ENCODE results near the gene SPINT4. TPM values are rescaled to one million over a fixed set of nuclear protein-coding genes. Genes with fewer than 3 reads are reported as not detected.

Gene SPINT4
- total RNA-seq, 1 donor from 2014 or later = not detected

- intact Hi-C loops (cut with micrococcal nuclease) = loop anchor here (1.0 kb wide), 6 partner anchors 142 to 453 kb away; partner anchors contain the start of gene WFDC10A
- Mint-ChIP-seq H3K36me3 (ENCODE audit: low read depth) (no peaks in the 10 kb centered on the region), H3K9me3 (no peaks in the 10 kb centered on the region), H3K4me3 (no peak overlapping the region), H3K27ac (no peak overlapping the region), H3K4me1 (ENCODE audit: low read depth) (peaks cover 6% of the 10 kb centered on the region), H3K27me3 (ENCODE audit: insufficient read depth) (peaks cover 14% of the 10 kb centered on the region)
- DNase-seq (ENCODE audit: low spot score) = peak; percentile 66
Measured at GRCh38 chr20:45771182-45771759, 49.1 kb downstream of the SPINT4 start.

DNA sequence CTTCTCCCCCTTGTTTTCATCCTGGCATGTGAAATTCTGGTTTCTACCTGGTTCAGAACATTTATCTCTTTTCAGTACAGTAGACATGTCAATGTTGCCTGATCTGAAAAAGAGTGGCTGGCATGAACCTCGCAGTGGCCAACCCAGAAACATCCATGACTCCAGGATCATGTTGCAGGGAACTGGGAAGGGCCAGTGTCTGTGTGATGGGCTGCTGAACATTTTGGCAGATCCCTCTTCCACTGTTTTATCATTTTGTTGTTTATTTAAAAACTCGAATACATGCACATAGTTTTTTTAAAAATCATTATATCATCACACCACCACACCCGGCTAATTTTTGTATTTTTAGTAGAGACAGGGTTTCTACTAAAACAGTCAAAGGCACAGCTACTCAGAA is 50.5 kb downstream of the SPINT4 start:
- peaks cover 12% of the 10 kb centered on the region for H3K27me3 Mint-ChIP-seq (ENCODE audit: insufficient read depth)
- no peak overlapping the region for H3K27ac Mint-ChIP-seq
- no peak overlapping the region for H3K4me3 Mint-ChIP-seq
- intact Hi-C loops (cut with micrococcal nuclease) = no loop called here
- no peak for DNase-seq (ENCODE audit: low spot score)
- H3K4me1 Mint-ChIP-seq (ENCODE audit: low read depth) = peaks cover 6% of the 10 kb centered on the region
- H3K36me3 Mint-ChIP-seq (ENCODE audit: low read depth) = no peaks in the 10 kb centered on the region
- H3K9me3 Mint-ChIP-seq = no peaks in the 10 kb centered on the region

GRCh38 chr20:45774945-45775344 is 52.8 kb downstream of the SPINT4 start:
- peaks cover 11% of the 10 kb centered on the region for H3K27me3 Mint-ChIP-seq (ENCODE audit: insufficient read depth)
- H3K4me3 Mint-ChIP-seq = no peak overlapping the region
- DNase-seq (ENCODE audit: low spot score) = no peak
- peaks cover 15% of the 10 kb centered on the region for H3K4me1 Mint-ChIP-seq (ENCODE audit: low read depth)
- no peak overlapping the region for H3K27ac Mint-ChIP-seq
- H3K9me3 Mint-ChIP-seq = no peaks in the 10 kb centered on the region
- intact Hi-C loops (cut with micrococcal nuclease) = no loop called here
- H3K36me3 Mint-ChIP-seq (ENCODE audit: low read depth) = no peaks in the 10 kb centered on the region

GRCh38 chr20:45775411-45775810 is 53.3 kb downstream of the SPINT4 start:
- DNase-seq (ENCODE audit: low spot score) = no peak
- no peak overlapping the region for H3K27ac Mint-ChIP-seq
- intact Hi-C loops (cut with micrococcal nuclease) = no loop called here
- no peak overlapping the region for H3K4me3 Mint-ChIP-seq
- H3K36me3 Mint-ChIP-seq (ENCODE audit: low read depth) = no peaks in the 10 kb centered on the region
- peaks cover 15% of the 10 kb centered on the region for H3K4me1 Mint-ChIP-seq (ENCODE audit: low read depth)
- H3K27me3 Mint-ChIP-seq (ENCODE audit: insufficient read depth) = peaks cover 11% of the 10 kb centered on the region
- H3K9me3 Mint-ChIP-seq = no peaks in the 10 kb centered on the region

Other genes with a start within 250 kb of the SPINT4 start
- gene SPINT3, start 206.7 kb upstream of the SPINT4 start, total RNA-seq = not detected in 2 replicates
- not detected in 2 replicates for gene WFDC6, start 182.9 kb upstream of the SPINT4 start, total RNA-seq
- not detected in 2 replicates for gene EPPIN, start 174.9 kb upstream of the SPINT4 start, total RNA-seq
- not detected in 2 replicates for gene WFDC8, start 143.1 kb upstream of the SPINT4 start, total RNA-seq
- not detected in 2 replicates for gene WFDC10A, start 92.6 kb upstream of the SPINT4 start, total RNA-seq
- not detected in 2 replicates for gene WFDC9, start 91.1 kb upstream of the SPINT4 start, total RNA-seq
- not detected in 2 replicates for gene WFDC11, start 52.1 kb upstream of the SPINT4 start, total RNA-seq
- not detected in 2 replicates for gene WFDC13, start 20.3 kb upstream of the SPINT4 start, total RNA-seq
- not detected in 2 replicates for gene WFDC10B, start 17.3 kb upstream of the SPINT4 start, total RNA-seq
- not detected in 2 replicates for gene WFDC3, start 69.5 kb downstream of the SPINT4 start, total RNA-seq
- 35.6 and 40.1 TPM in 2 replicates for gene DNTTIP1, start 69.6 kb downstream of the SPINT4 start, total RNA-seq
- 114 and 118 TPM in 2 replicates for gene UBE2C, start 90.3 kb downstream of the SPINT4 start, total RNA-seq
- gene TNNC2, start 105.0 kb downstream of the SPINT4 start, total RNA-seq = not detected in 2 replicates
- gene SNX21, start 111.5 kb downstream of the SPINT4 start, total RNA-seq = 0.75 and 1.1 TPM in 2 replicates
- gene ACOT8, start 135.0 kb downstream of the SPINT4 start, total RNA-seq = 26.5 and 27.2 TPM in 2 replicates
- gene ZSWIM3, start 135.3 kb downstream of the SPINT4 start, total RNA-seq = 5.8 and 6.2 TPM in 2 replicates
- gene ZSWIM1, start 158.9 kb downstream of the SPINT4 start, total RNA-seq = 7.5 and 7.8 TPM in 2 replicates
- gene SPATA25, start 165.3 kb downstream of the SPINT4 start, total RNA-seq = 0.59 and 1.1 TPM in 2 replicates
- gene NEURL2, start 168.9 kb downstream of the SPINT4 start, total RNA-seq = 1.9 and 3.4 TPM in 2 replicates
- 43.0 and 46.9 TPM in 2 replicates for gene CTSA, start 169.0 kb downstream of the SPINT4 start, total RNA-seq
- 1.5 and 1.9 TPM in 2 replicates for gene PLTP, start 189.8 kb downstream of the SPINT4 start, total RNA-seq
- 27.9 and 28.5 TPM in 2 replicates for gene PCIF1, start 212.3 kb downstream of the SPINT4 start, total RNA-seq
- gene ZNF335, start 249.9 kb downstream of the SPINT4 start, total RNA-seq = 38.3 and 40.9 TPM in 2 replicates